Thoracic aorta (tissue), 2 donors: ENCODE data around the gene HBS1L. TPM values are rescaled to one million over a fixed set of nuclear protein-coding genes. Genes with fewer than 3 reads are reported as not detected.

Source experiments
- ATAC-seq: fragments of 150-250 bp; one replicate; pipeline ENCODE4 v1.8.0; 2017; ENCODE audit warnings: low read depth; ENCODE audit not compliant: insufficient number of reproducible peaks, low FRiP score
- DNase-seq: peaks from one replicate; pipeline ENCODE4 v3.0.0-alpha.2; 2020; ENCODE audit warnings: low spot score
- H3K27ac ChIP-seq, 2 donors: fragments of 200-600 bp; sonication (generic); 1 replicate in 1 of 2; 2 replicates in 1 of 2; pipeline ENCODE4 v1.5.1; 2016; ENCODE audit warnings: mild to moderate bottlenecking in 2 of 2, moderate library complexity in 2 of 2
- H3K27me3 ChIP-seq: fragments of 200-600 bp; sonication (generic); replicated peaks from 2 replicates; pipeline ENCODE4 v1.6.0; 2016; ENCODE audit warnings: mild to moderate bottlenecking; ENCODE audit not compliant: insufficient read depth
- H3K36me3 ChIP-seq: fragments of 200-600 bp; sonication (generic); one replicate; pipeline ENCODE4 v1.5.1; 2016
- H3K4me1 ChIP-seq, 2 donors: fragments of 200-600 bp; sonication (generic); 1 replicate in 1 of 2; 2 replicates in 1 of 2; pipeline versions ENCODE4 v1.5.1 to v1.6.0; 2016; ENCODE audit warnings: low read depth in 2 of 2, mild to moderate bottlenecking in 1 of 2; ENCODE audit not compliant: control insufficient read depth in 1 of 2
- H3K4me3 ChIP-seq: fragments of 200-600 bp; sonication (generic); 2 replicates; pipeline ENCODE4 v1.5.1; 2016; ENCODE audit warnings: mild to moderate bottlenecking
- H3K9me3 ChIP-seq: fragments of 200-600 bp; sonication (generic); 2 replicates; pipeline ENCODE4 v1.5.1; 2016
- total RNA-seq, 2 donors: library from RNA; depleted of rRNA; stranded (reverse); fragments of >200 nt; gene quantifications; one replicate each; pipeline versions ENCODE4 v1.1.0 to v1.2.3, GENCODE V29; 2016
- TF ChIP-seq, protein P1 (sequence below): fragments of 200-600 bp; sonication (generic); IDR thresholded peaks from one replicate; pipeline ENCODE4 v1.5.1; 2019; ENCODE audit warnings: antibody characterized with exemption

HBS1L gene
- total RNA-seq, 2 donors from 2014 or later, result 42.5 to 48.5 TPM

DNA sequence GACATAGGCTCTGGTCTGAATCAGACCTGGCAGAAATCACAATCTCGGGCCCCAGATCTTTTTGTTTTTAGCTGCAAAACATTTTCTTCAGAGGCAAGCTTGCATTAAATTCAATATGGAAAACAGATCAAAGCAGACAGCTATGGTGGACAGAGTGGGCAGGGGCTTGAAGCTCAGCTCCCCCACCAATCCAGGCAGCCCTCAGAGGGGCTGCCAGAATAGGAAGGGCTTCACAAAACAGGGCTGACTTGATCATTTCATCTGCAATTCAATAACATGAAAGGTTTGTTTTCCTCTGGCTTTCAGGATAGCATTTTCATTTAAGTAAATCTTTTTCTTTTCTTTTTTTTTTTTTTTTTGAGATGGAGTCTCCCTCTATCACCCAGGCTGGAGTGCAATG lies 55.5 kb downstream of the HBS1L start:
- H3K4me3 ChIP-seq, result no peak overlapping the region
- H3K27ac ChIP-seq, result no peak overlapping the region
- H3K4me1 ChIP-seq, result no peaks in the 10 kb centered on the region
- H3K9me3 ChIP-seq, result no peaks in the 10 kb centered on the region
- H3K36me3 ChIP-seq, result peaks cover 5% of the 10 kb centered on the region
- DNase-seq, result no peak
- no peak for ATAC-seq
- TF ChIP-seq, protein P1, sequence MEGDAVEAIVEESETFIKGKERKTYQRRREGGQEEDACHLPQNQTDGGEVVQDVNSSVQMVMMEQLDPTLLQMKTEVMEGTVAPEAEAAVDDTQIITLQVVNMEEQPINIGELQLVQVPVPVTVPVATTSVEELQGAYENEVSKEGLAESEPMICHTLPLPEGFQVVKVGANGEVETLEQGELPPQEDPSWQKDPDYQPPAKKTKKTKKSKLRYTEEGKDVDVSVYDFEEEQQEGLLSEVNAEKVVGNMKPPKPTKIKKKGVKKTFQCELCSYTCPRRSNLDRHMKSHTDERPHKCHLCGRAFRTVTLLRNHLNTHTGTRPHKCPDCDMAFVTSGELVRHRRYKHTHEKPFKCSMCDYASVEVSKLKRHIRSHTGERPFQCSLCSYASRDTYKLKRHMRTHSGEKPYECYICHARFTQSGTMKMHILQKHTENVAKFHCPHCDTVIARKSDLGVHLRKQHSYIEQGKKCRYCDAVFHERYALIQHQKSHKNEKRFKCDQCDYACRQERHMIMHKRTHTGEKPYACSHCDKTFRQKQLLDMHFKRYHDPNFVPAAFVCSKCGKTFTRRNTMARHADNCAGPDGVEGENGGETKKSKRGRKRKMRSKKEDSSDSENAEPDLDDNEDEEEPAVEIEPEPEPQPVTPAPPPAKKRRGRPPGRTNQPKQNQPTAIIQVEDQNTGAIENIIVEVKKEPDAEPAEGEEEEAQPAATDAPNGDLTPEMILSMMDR, result no peak
- H3K27me3 ChIP-seq, result no peaks in the 10 kb centered on the region

DNA sequence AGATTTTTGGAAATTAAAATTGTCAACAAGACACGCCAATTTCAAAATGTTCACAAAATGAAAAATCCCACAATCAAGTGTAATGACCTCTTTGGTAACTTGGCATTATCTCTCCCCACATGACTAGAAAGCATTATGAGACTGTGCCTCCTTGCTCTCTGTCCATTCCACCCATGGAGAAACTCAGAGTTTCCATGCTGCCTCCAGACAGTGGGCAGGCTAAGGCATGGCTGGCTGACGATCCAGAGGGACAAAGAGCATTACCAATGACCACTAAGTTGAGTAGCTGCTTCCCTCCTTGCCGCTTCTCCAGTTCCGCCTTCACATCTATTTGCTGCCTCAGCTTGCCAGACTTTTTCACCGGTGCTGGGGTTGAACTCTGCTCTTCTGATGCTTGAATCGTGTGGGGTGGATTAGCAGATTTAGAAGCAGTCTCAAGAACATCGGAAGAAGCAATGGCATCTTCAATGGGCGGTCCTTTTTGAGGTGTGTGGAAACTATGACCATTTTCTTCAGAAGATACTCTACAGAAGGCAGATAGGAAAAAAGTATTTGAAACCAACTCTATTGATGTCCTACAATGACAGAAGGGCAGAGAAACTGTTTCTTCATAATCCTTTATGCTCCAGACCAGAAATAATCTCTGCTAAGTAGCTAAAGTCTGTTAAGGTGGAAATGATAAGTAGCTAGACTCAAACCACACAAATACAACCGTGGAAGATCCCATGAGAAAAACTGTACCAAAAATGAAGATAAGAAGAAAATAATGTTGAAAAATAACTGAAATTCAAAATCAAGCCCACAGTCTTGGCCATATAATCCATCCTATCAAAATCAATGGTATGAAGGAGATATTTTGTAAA lies 57.3 kb downstream of the HBS1L start:
- DNase-seq (no peak), ATAC-seq (no peak)
- TF ChIP-seq, protein P1, result no peak

DNA sequence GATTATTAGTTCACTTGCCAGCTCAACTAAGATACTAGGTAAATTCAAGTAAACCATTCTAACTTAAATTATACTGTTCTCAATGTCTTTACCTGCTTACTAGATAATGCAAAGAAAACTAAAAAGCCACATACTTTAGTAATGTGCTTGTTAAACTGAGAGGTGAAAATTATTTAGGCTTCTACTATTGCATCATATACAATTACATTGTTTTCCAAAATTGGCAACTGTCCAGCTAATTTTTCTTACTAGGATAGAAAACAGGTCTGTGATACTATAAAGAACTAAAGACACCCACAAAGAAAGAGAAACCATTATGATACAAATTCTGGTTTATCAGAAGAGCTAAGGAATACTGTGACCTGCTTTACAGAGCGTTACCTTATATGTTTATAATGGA lies 59.1 kb downstream of the HBS1L start:
- Histone ChIP-seq H3K27me3 (no peaks in the 10 kb centered on the region), H3K27ac (no peak overlapping the region), H3K36me3 (peaks cover 8% of the 10 kb centered on the region), H3K9me3 (no peaks in the 10 kb centered on the region), H3K4me3 (no peak overlapping the region), H3K4me1 (no peaks in the 10 kb centered on the region)
- DNase-seq (no peak), ATAC-seq (no peak)
- TF ChIP-seq, protein P1, result no peak

More for the DNA sequence above, 57.3 kb downstream of the HBS1L start:
- no peaks in the 10 kb centered on the region for H3K9me3 ChIP-seq
- H3K4me1 ChIP-seq, result no peaks in the 10 kb centered on the region
- H3K27me3 ChIP-seq, result no peaks in the 10 kb centered on the region
- peaks cover 5% of the 10 kb centered on the region for H3K36me3 ChIP-seq
- H3K4me3 ChIP-seq, result no peak overlapping the region
- H3K27ac ChIP-seq, result no peak overlapping the region

DNA sequence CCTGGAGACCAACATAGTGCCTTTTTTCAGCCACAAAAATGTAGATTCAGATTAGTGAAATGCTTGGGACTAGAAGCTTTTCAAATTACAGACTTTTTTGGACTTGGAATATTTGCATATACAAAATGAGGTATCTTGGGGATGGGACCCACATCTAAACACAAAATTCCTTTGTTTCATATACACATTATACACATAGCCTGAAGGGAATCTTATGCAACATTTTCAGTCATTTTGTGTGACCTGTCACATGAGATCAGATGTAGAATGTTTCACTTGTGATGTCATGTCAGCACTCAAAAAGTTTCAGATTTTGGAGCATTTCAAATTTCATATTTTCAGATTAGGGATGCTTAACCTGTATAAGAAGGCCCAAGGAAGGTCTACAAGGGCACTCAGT lies 60.2 kb downstream of the HBS1L start:
- DNase-seq, result no peak
- H3K9me3 ChIP-seq, result no peaks in the 10 kb centered on the region

DNA sequence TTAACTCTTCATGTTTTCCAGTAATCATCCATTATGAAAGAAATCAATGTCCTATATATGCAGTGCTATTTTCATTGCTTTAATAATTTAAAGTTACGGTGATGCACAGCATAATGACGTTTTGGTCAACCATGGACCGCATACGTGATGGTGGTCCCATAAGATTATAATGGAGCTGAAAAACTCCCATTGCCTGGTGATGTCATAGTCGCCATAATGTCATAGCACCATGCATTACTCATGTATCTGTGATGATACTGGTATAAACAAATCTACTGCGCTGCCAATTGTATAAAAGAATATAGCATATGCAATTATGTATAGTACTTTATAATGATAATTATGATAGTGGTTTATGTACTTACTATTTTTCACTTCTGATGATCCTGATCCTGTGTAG lies 62.5 kb downstream of the HBS1L start:
- peaks cover 8% of the 10 kb centered on the region for H3K36me3 ChIP-seq
- DNase-seq, result no peak

More for the DNA sequence above, 60.2 kb downstream of the HBS1L start:
- ATAC-seq, result no peak
- Histone ChIP-seq H3K36me3 (peaks cover 8% of the 10 kb centered on the region), H3K4me3 (no peak overlapping the region), H3K27me3 (no peaks in the 10 kb centered on the region), H3K4me1 (no peaks in the 10 kb centered on the region), H3K27ac (no peak overlapping the region)
- TF ChIP-seq, protein P1, result no peak

More for the DNA sequence above, 62.5 kb downstream of the HBS1L start:
- no peaks in the 10 kb centered on the region for H3K27me3 ChIP-seq
- TF ChIP-seq, protein P1, result no peak
- H3K9me3 ChIP-seq, result no peaks in the 10 kb centered on the region
- H3K4me3 ChIP-seq, result no peak overlapping the region
- no peaks in the 10 kb centered on the region for H3K4me1 ChIP-seq
- H3K27ac ChIP-seq, result no peak overlapping the region
- ATAC-seq, result no peak
